GM23338 (cell line): Measurements from ENCODE around the gene SLC17A8. TPM values are rescaled to one million over a fixed set of nuclear protein-coding genes. Genes with fewer than 3 reads are reported as not detected.

Experiments
- ATAC-seq: fragments of 200-7000 bp; cut with Tn5 transposase; 3 replicates; pipeline ENCODE4 v1.9.1; 2020
- DNase-seq: peaks from one replicate; pipeline ENCODE4 v3.0.0-alpha.2; 2015; ENCODE audit warnings: low spot score
- H2AFZ ChIP-seq: fragments of 200-600 bp; sonication (generic); 2 replicates; pipeline ENCODE4 v1.8.0; 2016; ENCODE audit warnings: antibody characterized with exemption, mild to moderate bottlenecking, moderate library complexity
- H3F3A ChIP-seq: fragments of 200-600 bp; sonication (generic); replicated peaks from 2 replicates; pipeline ENCODE4 v1.8.0; 2017; ENCODE audit warnings: antibody characterized with exemption, mixed run types, low read depth
- H3K27ac ChIP-seq: fragments of 200-600 bp; sonication (generic); 2 replicates; pipeline ENCODE4 v1.6.1; 2016; ENCODE audit warnings: low read depth
- H3K27me3 ChIP-seq: fragments of 200-600 bp; sonication (generic); 2 replicates; pipeline ENCODE4 v1.8.0; 2016; ENCODE audit warnings: mild to moderate bottlenecking, mixed run types, moderate library complexity; ENCODE audit not compliant: insufficient read depth
- H3K36me3 ChIP-seq: fragments of 200-600 bp; sonication (generic); 2 replicates; pipeline ENCODE4 v1.8.0; 2016; ENCODE audit warnings: mild to moderate bottlenecking; ENCODE audit not compliant: insufficient read depth
- H3K4me1 ChIP-seq: fragments of 200-600 bp; sonication (generic); 2 replicates; pipeline ENCODE4 v1.8.0; 2016; ENCODE audit warnings: mild to moderate bottlenecking, moderate library complexity; ENCODE audit not compliant: insufficient read depth
- H3K4me2 ChIP-seq: fragments of 200-600 bp; sonication (generic); 2 replicates; pipeline ENCODE4 v1.7.1; 2017; ENCODE audit warnings: mixed run types
- H3K4me3 ChIP-seq: fragments of 200-600 bp; sonication (generic); 2 replicates; pipeline ENCODE4 v1.6.1; 2016; ENCODE audit warnings: mixed run types
- H3K79me2 ChIP-seq: fragments of 200-600 bp; sonication (generic); replicated peaks from 2 replicates; pipeline ENCODE4 v1.8.0; 2017; ENCODE audit warnings: mild to moderate bottlenecking; ENCODE audit not compliant: insufficient read depth
- H3K9me2 ChIP-seq: fragments of 200-600 bp; sonication (generic); 2 replicates; pipeline ENCODE4 v1.8.0; 2017; ENCODE audit not compliant: insufficient read depth
- H4K20me1 ChIP-seq: fragments of 200-600 bp; sonication (generic); replicated peaks from 2 replicates; pipeline ENCODE4 v1.8.0; 2017; ENCODE audit warnings: mild to moderate bottlenecking; ENCODE audit not compliant: insufficient read depth
- H3K27ac Mint-ChIP-seq: 2 replicates; pipeline ENCODE4 v1.8.0; 2020; ENCODE audit warnings: inconsistent platforms, mild to moderate bottlenecking, moderate library complexity, mixed read lengths
- H3K27me3 Mint-ChIP-seq: 3 replicates; pipeline ENCODE4 v1.8.0; 2022; ENCODE audit warnings: low read depth, mild to moderate bottlenecking, moderate library complexity, mixed read lengths, inconsistent platforms; ENCODE audit not compliant: insufficient read depth, poor library complexity
- H3K36me3 Mint-ChIP-seq: 3 replicates; pipeline ENCODE4 v1.8.0; 2021; ENCODE audit warnings: low read depth, mild to moderate bottlenecking, inconsistent platforms, moderate library complexity, mixed read lengths
- H3K4me1 Mint-ChIP-seq: 3 replicates; pipeline ENCODE4 v1.8.0; 2020; ENCODE audit warnings: mild to moderate bottlenecking, inconsistent platforms, mixed read lengths
- H3K4me3 Mint-ChIP-seq: 3 replicates; pipeline ENCODE4 v1.8.0; 2021; ENCODE audit warnings: moderate library complexity, mild to moderate bottlenecking, inconsistent platforms, mixed read lengths
- H3K9me3 Mint-ChIP-seq: 3 replicates; pipeline ENCODE4 v1.8.0; 2020; ENCODE audit warnings: moderate library complexity, mild to moderate bottlenecking, inconsistent platforms, mixed read lengths
- CREB1 ChIP-seq: fragments of 250-450 bp; sonication (Bioruptor Pico); IDR thresholded peaks from 2 replicates; pipeline ENCODE4 v1.5.0; 2020; ENCODE audit warnings: low read depth, mild to moderate bottlenecking, moderate library complexity
- ETS1 ChIP-seq: IDR thresholded peaks from 2 replicates; pipeline ENCODE4 v1.6.1; 2016; ENCODE audit warnings: antibody characterized with exemption
- EZH2 ChIP-seq: fragments of 200-600 bp; sonication (generic); IDR thresholded peaks from one replicate; pipeline ENCODE4 v1.8.0; 2017; ENCODE audit warnings: antibody characterized with exemption, mild to moderate bottlenecking, low read depth; ENCODE audit not compliant: unreplicated experiment
- EZH2phosphoT487 ChIP-seq: fragments of 200-600 bp; sonication (generic); IDR thresholded peaks from one replicate; pipeline ENCODE4 v1.8.1; 2018; ENCODE audit warnings: antibody characterized with exemption; ENCODE audit not compliant: unreplicated experiment
- JUNB ChIP-seq: IDR thresholded peaks from one replicate; pipeline ENCODE4 v1.6.1; 2016; ENCODE audit warnings: antibody characterized with exemption; ENCODE audit not compliant: unreplicated experiment
- NANOG ChIP-seq: IDR thresholded peaks from 2 replicates; pipeline ENCODE4 v1.6.1; 2016; ENCODE audit warnings: antibody characterized with exemption, borderline replicate concordance
- POLR2AphosphoS5 ChIP-seq: IDR thresholded peaks from 2 replicates; pipeline ENCODE4 v1.6.1; 2016; ENCODE audit warnings: antibody characterized with exemption, low read depth
- STAT1 ChIP-seq: IDR thresholded peaks from one replicate; pipeline ENCODE4 v1.6.1; 2016; ENCODE audit warnings: antibody characterized with exemption; ENCODE audit not compliant: unreplicated experiment
- ZNF114 ChIP-seq: fragments of 250-450 bp; sonication (Bioruptor Pico); IDR thresholded peaks from 2 replicates; pipeline ENCODE4 v1.5.0; 2020; ENCODE audit warnings: mild to moderate bottlenecking, moderate library complexity
- ZNF331 ChIP-seq: fragments of 250-450 bp; sonication (Bioruptor Pico); IDR thresholded peaks from 2 replicates; pipeline ENCODE4 v1.5.0; 2020; ENCODE audit warnings: low read depth, mild to moderate bottlenecking, moderate library complexity
- polyA plus RNA-seq: library from polyadenylated mRNA; unstranded; fragments of >200 nt; fragmentation: Nextera tagmentation; extraction: Ambion mirVana; gene quantifications from 2 replicates; pipeline ENCODE4 v1.2.1, GENCODE V29; 2016
- total RNA-seq: library from RNA; depleted of rRNA; stranded (reverse); fragments of >200 nt; shearing (Covaris generic); gene quantifications from 2 replicates; pipeline ENCODE4 v1.2.3, GENCODE V29; 2014
- TF ChIP-seq, protein P1 (sequence below): fragments of 250-450 bp; sonication (Bioruptor Pico); IDR thresholded peaks from 2 replicates; pipeline ENCODE4 v1.5.0; 2020; ENCODE audit warnings: mild to moderate bottlenecking, moderate library complexity
- TF ChIP-seq, protein P2 (sequence below): IDR thresholded peaks from one replicate; pipeline ENCODE4 v1.6.1; 2018; ENCODE audit warnings: antibody characterized with exemption; ENCODE audit not compliant: unreplicated experiment
- TF ChIP-seq, protein P3 (sequence below), 2 experiments: fragments of 200-600 bp in 1 of 2; sonication (generic) in 1 of 2; conservative IDR thresholded peaks; 2 replicates each; pipeline versions ENCODE4 v1.5.1 to v1.6.1; 2016 to 2017; ENCODE audit warnings: antibody characterized with exemption in 2 of 2, low read depth in 2 of 2, mild to moderate bottlenecking in 2 of 2, moderate library complexity in 1 of 2

Gene SLC17A8
- total and polyA plus RNA-seq, 2 experiments from 2014 or later, result 0.05 to 0.24 TPM

DNA sequence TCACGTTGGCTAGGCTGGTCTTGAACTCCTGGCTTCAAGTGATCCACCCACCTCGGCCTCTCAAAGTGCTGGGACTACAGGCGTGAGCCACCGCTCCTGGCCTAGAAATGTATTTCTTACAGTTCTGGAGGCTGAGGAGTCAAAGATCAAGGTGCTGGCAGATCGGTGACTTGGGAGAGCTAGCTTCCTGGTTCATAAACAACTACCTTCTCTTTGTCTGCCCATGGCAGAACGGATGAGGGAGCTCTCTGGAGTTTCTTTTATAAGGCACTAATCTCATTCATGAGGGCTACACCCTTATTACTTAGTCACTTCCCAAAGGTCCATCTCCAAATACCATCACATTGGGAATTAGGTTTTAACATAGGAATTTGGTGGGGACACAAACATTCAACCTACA lies 38.9 kb downstream of the SLC17A8 start (continued):
- TF ChIP-seq, protein P1, sequence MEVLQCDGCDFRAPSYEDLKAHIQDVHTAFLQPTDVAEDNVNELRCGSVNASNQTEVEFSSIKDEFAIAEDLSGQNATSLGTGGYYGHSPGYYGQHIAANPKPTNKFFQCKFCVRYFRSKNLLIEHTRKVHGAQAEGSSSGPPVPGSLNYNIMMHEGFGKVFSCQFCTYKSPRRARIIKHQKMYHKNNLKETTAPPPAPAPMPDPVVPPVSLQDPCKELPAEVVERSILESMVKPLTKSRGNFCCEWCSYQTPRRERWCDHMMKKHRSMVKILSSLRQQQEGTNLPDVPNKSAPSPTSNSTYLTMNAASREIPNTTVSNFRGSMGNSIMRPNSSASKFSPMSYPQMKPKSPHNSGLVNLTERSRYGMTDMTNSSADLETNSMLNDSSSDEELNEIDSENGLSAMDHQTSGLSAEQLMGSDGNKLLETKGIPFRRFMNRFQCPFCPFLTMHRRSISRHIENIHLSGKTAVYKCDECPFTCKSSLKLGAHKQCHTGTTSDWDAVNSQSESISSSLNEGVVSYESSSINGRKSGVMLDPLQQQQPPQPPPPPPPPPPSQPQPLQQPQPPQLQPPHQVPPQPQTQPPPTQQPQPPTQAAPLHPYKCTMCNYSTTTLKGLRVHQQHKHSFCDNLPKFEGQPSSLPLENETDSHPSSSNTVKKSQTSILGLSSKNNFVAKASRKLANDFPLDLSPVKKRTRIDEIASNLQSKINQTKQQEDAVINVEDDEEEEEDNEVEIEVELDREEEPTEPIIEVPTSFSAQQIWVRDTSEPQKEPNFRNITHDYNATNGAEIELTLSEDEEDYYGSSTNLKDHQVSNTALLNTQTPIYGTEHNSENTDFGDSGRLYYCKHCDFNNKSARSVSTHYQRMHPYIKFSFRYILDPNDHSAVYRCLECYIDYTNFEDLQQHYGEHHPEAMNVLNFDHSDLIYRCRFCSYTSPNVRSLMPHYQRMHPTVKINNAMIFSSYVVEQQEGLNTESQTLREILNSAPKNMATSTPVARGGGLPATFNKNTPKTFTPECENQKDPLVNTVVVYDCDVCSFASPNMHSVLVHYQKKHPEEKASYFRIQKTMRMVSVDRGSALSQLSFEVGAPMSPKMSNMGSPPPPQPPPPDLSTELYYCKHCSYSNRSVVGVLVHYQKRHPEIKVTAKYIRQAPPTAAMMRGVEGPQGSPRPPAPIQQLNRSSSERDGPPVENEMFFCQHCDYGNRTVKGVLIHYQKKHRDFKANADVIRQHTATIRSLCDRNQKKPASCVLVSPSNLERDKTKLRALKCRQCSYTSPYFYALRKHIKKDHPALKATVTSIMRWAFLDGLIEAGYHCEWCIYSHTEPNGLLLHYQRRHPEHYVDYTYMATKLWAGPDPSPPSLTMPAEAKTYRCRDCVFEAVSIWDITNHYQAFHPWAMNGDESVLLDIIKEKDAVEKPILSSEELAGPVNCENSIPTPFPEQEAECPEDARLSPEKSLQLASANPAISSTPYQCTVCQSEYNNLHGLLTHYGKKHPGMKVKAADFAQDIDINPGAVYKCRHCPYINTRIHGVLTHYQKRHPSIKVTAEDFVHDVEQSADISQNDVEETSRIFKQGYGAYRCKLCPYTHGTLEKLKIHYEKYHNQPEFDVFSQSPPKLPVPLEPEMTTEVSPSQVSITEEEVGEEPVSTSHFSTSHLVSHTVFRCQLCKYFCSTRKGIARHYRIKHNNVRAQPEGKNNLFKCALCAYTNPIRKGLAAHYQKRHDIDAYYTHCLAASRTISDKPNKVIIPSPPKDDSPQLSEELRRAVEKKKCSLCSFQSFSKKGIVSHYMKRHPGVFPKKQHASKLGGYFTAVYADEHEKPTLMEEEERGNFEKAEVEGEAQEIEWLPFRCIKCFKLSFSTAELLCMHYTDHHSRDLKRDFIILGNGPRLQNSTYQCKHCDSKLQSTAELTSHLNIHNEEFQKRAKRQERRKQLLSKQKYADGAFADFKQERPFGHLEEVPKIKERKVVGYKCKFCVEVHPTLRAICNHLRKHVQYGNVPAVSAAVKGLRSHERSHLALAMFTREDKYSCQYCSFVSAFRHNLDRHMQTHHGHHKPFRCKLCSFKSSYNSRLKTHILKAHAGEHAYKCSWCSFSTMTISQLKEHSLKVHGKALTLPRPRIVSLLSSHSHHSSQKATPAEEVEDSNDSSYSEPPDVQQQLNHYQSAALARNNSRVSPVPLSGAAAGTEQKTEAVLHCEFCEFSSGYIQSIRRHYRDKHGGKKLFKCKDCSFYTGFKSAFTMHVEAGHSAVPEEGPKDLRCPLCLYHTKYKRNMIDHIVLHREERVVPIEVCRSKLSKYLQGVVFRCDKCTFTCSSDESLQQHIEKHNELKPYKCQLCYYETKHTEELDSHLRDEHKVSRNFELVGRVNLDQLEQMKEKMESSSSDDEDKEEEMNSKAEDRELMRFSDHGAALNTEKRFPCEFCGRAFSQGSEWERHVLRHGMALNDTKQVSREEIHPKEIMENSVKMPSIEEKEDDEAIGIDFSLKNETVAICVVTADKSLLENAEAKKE (CRISPR knock-in tag), result no peak
- TF ChIP-seq EZH2phosphoT487, result no peak
- TF ChIP-seq EZH2, result no peak

GRCh38 chr12:100398307-100398706 lies 41.4 kb downstream of the SLC17A8 start:
- peaks cover 1% of the 10 kb centered on the region for H3K27me3 Mint-ChIP-seq
- Histone ChIP-seq H3F3A (no peaks in the 10 kb centered on the region), H3K27me3 (no peaks in the 10 kb centered on the region), H3K4me2 (no peak overlapping the region), H3K79me2 (no peaks in the 10 kb centered on the region), H4K20me1 (no peaks in the 10 kb centered on the region), H3K9me2 (no peaks in the 10 kb centered on the region), H3K4me1 (peaks cover 11% of the 10 kb centered on the region), H3K36me3 (no peaks in the 10 kb centered on the region), H3K27ac (no peak overlapping the region), H2AFZ (peak overlapping the region; percentile 56; the same call in 1 of the 2 replicates), H3K4me3 (no peak overlapping the region)
- no peak for DNase-seq
- H3K4me3 Mint-ChIP-seq, result no peak overlapping the region
- H3K27ac Mint-ChIP-seq, result no peak overlapping the region
- H3K4me1 Mint-ChIP-seq, result peaks cover 24% of the 10 kb centered on the region
- ATAC-seq, result no peak
- H3K36me3 Mint-ChIP-seq, result no peaks in the 10 kb centered on the region
- H3K9me3 Mint-ChIP-seq, result no peaks in the 10 kb centered on the region; the same call in 2 of the 3 replicates
- TF ChIP-seq CREB1 (CRISPR knock-in tag) (no peak), NANOG (no peak), EZH2phosphoT487 (no peak), POLR2AphosphoS5 (no peak), EZH2 (no peak), JUNB (no peak), ETS1 (no peak), ZNF331 (CRISPR knock-in tag) (no peak), STAT1 (no peak), ZNF114 (CRISPR knock-in tag) (no peak)
- TF ChIP-seq, protein P2, sequence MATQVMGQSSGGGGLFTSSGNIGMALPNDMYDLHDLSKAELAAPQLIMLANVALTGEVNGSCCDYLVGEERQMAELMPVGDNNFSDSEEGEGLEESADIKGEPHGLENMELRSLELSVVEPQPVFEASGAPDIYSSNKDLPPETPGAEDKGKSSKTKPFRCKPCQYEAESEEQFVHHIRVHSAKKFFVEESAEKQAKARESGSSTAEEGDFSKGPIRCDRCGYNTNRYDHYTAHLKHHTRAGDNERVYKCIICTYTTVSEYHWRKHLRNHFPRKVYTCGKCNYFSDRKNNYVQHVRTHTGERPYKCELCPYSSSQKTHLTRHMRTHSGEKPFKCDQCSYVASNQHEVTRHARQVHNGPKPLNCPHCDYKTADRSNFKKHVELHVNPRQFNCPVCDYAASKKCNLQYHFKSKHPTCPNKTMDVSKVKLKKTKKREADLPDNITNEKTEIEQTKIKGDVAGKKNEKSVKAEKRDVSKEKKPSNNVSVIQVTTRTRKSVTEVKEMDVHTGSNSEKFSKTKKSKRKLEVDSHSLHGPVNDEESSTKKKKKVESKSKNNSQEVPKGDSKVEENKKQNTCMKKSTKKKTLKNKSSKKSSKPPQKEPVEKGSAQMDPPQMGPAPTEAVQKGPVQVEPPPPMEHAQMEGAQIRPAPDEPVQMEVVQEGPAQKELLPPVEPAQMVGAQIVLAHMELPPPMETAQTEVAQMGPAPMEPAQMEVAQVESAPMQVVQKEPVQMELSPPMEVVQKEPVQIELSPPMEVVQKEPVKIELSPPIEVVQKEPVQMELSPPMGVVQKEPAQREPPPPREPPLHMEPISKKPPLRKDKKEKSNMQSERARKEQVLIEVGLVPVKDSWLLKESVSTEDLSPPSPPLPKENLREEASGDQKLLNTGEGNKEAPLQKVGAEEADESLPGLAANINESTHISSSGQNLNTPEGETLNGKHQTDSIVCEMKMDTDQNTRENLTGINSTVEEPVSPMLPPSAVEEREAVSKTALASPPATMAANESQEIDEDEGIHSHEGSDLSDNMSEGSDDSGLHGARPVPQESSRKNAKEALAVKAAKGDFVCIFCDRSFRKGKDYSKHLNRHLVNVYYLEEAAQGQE, result no peak
- TF ChIP-seq, protein P3, sequence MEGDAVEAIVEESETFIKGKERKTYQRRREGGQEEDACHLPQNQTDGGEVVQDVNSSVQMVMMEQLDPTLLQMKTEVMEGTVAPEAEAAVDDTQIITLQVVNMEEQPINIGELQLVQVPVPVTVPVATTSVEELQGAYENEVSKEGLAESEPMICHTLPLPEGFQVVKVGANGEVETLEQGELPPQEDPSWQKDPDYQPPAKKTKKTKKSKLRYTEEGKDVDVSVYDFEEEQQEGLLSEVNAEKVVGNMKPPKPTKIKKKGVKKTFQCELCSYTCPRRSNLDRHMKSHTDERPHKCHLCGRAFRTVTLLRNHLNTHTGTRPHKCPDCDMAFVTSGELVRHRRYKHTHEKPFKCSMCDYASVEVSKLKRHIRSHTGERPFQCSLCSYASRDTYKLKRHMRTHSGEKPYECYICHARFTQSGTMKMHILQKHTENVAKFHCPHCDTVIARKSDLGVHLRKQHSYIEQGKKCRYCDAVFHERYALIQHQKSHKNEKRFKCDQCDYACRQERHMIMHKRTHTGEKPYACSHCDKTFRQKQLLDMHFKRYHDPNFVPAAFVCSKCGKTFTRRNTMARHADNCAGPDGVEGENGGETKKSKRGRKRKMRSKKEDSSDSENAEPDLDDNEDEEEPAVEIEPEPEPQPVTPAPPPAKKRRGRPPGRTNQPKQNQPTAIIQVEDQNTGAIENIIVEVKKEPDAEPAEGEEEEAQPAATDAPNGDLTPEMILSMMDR (conservative IDR thresholded peaks at IDR 0.05; ENCODE audit: low read depth in 2 of 2), result no peak
